ENCODE measurements around the gene KMT5B.

DNA sequence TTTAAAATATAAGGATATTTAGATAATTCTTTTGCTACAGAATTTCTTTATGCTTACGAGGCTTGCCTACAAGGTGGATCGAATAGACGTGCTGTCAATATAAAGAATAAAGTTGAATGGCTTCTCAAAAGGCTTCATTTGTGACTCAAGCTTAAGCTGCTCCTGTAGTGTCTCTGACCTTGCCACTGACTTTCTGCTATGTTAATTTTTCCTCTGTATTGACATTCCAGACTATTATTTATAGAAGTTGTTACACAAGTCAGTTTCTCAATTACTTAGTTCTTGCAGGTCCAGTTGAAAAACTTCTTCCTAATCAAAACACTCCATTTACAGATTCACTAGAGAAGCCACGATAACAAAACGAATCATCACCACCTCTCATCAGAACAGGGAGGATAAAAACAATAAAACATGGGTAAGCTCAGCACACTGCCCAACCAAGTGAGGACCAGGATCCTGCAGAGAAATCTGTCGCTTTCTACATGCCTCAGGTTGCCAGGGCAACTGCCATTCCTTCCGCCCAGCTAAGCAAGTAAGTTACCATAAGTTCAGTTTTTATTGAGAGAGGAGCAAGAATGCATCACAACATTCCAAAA is 52.9 kb downstream of the KMT5B start:
- TF ChIP-seq CTCF (IDR thresholded peaks at IDR 0.05): no peak
- TF ChIP-seq ZFX (IDR thresholded peaks at IDR 0.05; ENCODE audit: borderline replicate concordance): no peak

Data from 22Rv1 (cell line).